CD14-positive monocyte (primary cell): ENCODE data around the gene NIFK. TPM values are rescaled to one million over a fixed set of nuclear protein-coding genes. Genes with fewer than 3 reads are reported as not detected.

Source experiments
- DNase-seq, 3 donors: peaks; one replicate each; pipeline ENCODE4 v3.0.0-alpha.2; 2011 to 2022
- H2AFZ ChIP-seq: 2 replicates; pipeline ENCODE4 v1.6.0; 2012; ENCODE audit warnings: mild to moderate bottlenecking, low read depth, low read length, inconsistent platforms; ENCODE audit not compliant: insufficient read depth, poor library complexity, severe bottlenecking
- H3K27ac ChIP-seq, 2 donors: 1 replicate in 1 of 2; 2 replicates in 1 of 2; pipeline ENCODE4 v1.5.1; 2012 to 2013; ENCODE audit warnings: low read length in 2 of 2, control low read depth in 1 of 2, inconsistent platforms in 1 of 2, low read depth in 1 of 2, mild to moderate bottlenecking in 1 of 2
- H3K27me3 ChIP-seq, 2 donors: one replicate each; pipeline versions ENCODE4 v1.6.0 to v1.6.1; 2011 to 2013; ENCODE audit warnings: low read length in 2 of 2; ENCODE audit not compliant: control insufficient read depth in 2 of 2, insufficient read depth in 2 of 2
- H3K36me3 ChIP-seq, 2 donors: replicated peaks in 1 of 2; 1 replicate in 1 of 2; 2 replicates in 1 of 2; pipeline versions ENCODE4 v1.5.1 to v1.6.1; 2012 to 2013; ENCODE audit warnings: low read length in 2 of 2, control low read depth in 1 of 2, inconsistent platforms in 1 of 2, mild to moderate bottlenecking in 1 of 2; ENCODE audit not compliant: insufficient read depth in 2 of 2, control insufficient read depth in 1 of 2
- H3K4me1 ChIP-seq, 2 donors: 1 replicate in 1 of 2; 2 replicates in 1 of 2; pipeline versions ENCODE4 v1.5.1 to v1.6.1; 2012 to 2013; ENCODE audit warnings: low read length in 2 of 2, control low read depth in 1 of 2, inconsistent platforms in 1 of 2, mild to moderate bottlenecking in 1 of 2, moderate library complexity in 1 of 2; ENCODE audit not compliant: insufficient read depth in 2 of 2, control insufficient read depth in 1 of 2
- H3K4me2 ChIP-seq: replicated peaks from 2 replicates; pipeline ENCODE3; 2012; ENCODE audit warnings: low read length, moderate library complexity, mild to moderate bottlenecking; ENCODE audit not compliant: poor library complexity, severe bottlenecking; ENCODE audit errors: extremely low read depth
- H3K4me3 ChIP-seq, 3 experiments: fragments of 200-600 bp in 1 of 3; sonication (generic) in 1 of 3; replicated peaks in 1 of 3; 1 replicate in 2 of 3; 2 replicates in 1 of 3; pipeline ENCODE4 v1.5.1; 2011 to 2013; ENCODE audit warnings: low read length in 3 of 3, mild to moderate bottlenecking in 3 of 3, control low read depth in 2 of 3, low read depth in 2 of 3, inconsistent platforms in 1 of 3, moderate library complexity in 1 of 3
- H3K79me2 ChIP-seq: 2 replicates; pipeline ENCODE4 v1.6.0; 2012; ENCODE audit warnings: mild to moderate bottlenecking, control low read depth, inconsistent platforms, low read length, moderate library complexity; ENCODE audit not compliant: insufficient read depth
- H3K9ac ChIP-seq: 2 replicates; pipeline ENCODE4 v1.6.0; 2017; ENCODE audit warnings: low read length, mild to moderate bottlenecking; ENCODE audit not compliant: insufficient read depth, poor library complexity, severe bottlenecking
- H3K9me3 ChIP-seq, 2 donors: replicated peaks in 1 of 2; 1 replicate in 1 of 2; 2 replicates in 1 of 2; pipeline versions ENCODE4 v1.5.1 to v1.6.1; 2012 to 2013; ENCODE audit warnings: low read length in 2 of 2, control low read depth in 1 of 2; ENCODE audit not compliant: control insufficient read depth in 1 of 2, insufficient read depth in 1 of 2
- H4K20me1 ChIP-seq: 2 replicates; pipeline ENCODE4 v1.6.0; 2012; ENCODE audit warnings: mild to moderate bottlenecking, low read length, control low read depth, moderate library complexity; ENCODE audit not compliant: insufficient read depth
- H3K27ac Mint-ChIP-seq, 7 donors: one replicate each; pipeline ENCODE4 v1.8.0; 2020; ENCODE audit warnings: mild to moderate bottlenecking in 7 of 7, mixed read lengths in 7 of 7, moderate library complexity in 6 of 7, inconsistent platforms in 2 of 7
- H3K27me3 Mint-ChIP-seq, 3 donors: one replicate each; pipeline ENCODE4 v1.8.0; 2021 to 2022; ENCODE audit warnings: low read depth in 3 of 3, mild to moderate bottlenecking in 3 of 3, mixed read lengths in 3 of 3, moderate library complexity in 3 of 3, inconsistent platforms in 1 of 3
- H3K36me3 Mint-ChIP-seq, 2 donors: one replicate each; pipeline ENCODE4 v1.8.0; 2020; ENCODE audit warnings: mixed read lengths in 2 of 2, inconsistent platforms in 1 of 2, mild to moderate bottlenecking in 1 of 2
- H3K4me1 Mint-ChIP-seq: one replicate; pipeline ENCODE4 v1.8.0; 2020; ENCODE audit warnings: mild to moderate bottlenecking, mixed read lengths
- H3K4me3 Mint-ChIP-seq, 2 donors: one replicate each; pipeline ENCODE4 v1.8.0; 2020; ENCODE audit warnings: mild to moderate bottlenecking in 2 of 2, mixed read lengths in 2 of 2, moderate library complexity in 1 of 2
- H3K9me3 Mint-ChIP-seq, 7 donors: one replicate each; pipeline ENCODE4 v1.8.0; 2020 to 2022; ENCODE audit warnings: mixed read lengths in 7 of 7, mild to moderate bottlenecking in 6 of 7, moderate library complexity in 6 of 7, inconsistent platforms in 2 of 7
- WGBS: methylation state at CpG from one replicate; pipeline ENCODE4 v1.1.5; 2013; ENCODE audit warnings: missing lambda C conversion rate; ENCODE audit not compliant: insufficient coverage; 5-methylcytosine and 5-hydroxymethylcytosine counted together
- intact Hi-C, 2 donors: fragments of 100-400 bp; cut with micrococcal nuclease; formaldehyde crosslinking; loops; one replicate each; pipeline versions ENCODE4 v1.15.0 to v1.15.1; 2023
- polyA plus RNA-seq, 3 donors: library from polyadenylated mRNA; depleted of rRNA in 1 of 3; unstranded in 2 of 3; stranded (reverse) in 1 of 3; fragments of 300-500 nt in 2 of 3; fragments of >200 nt in 1 of 3; fragmentation: Illumina TruSeq in 2 of 3; gene quantifications; 1 replicate in 2 of 3; 2 replicates in 1 of 3; pipeline ENCODE4 v1.2.3, GENCODE V29; 2012 to 2021
- TF ChIP-seq, protein P1 (sequence below): fragments of 200-600 bp; IDR thresholded peaks from one replicate; pipeline ENCODE4 v1.8.0; 2022; ENCODE audit warnings: antibody characterized with exemption, mild to moderate bottlenecking

Gene NIFK
- polyA plus RNA-seq, 3 donors = 6.6 to 32.6 (median 30.6) TPM

- H3K27ac ChIP-seq = no peak overlapping the region
- H3K27me3 ChIP-seq = no peaks in the 10 kb centered on the region
- H2AFZ ChIP-seq = no peak overlapping the region
- H3K9me3 Mint-ChIP-seq = no peaks in the 10 kb centered on the region
- H3K27ac Mint-ChIP-seq = peak overlapping the region in 1 of 7 donors; percentile 33
- H3K9me3 ChIP-seq = no peaks in the 10 kb centered on the region
- DNase-seq = no peak
- H3K4me3 Mint-ChIP-seq = no peak overlapping the region
- no peaks in the 10 kb centered on the region for H3K4me1 ChIP-seq
- H3K79me2 ChIP-seq = peaks cover 5% of the 10 kb centered on the region
- no peak overlapping the region for H3K4me3 ChIP-seq
- 88% methylated on average over 7 of the region's 10 CpGs for WGBS
- intact Hi-C loops = no loop called here
- TF ChIP-seq, protein P1, sequence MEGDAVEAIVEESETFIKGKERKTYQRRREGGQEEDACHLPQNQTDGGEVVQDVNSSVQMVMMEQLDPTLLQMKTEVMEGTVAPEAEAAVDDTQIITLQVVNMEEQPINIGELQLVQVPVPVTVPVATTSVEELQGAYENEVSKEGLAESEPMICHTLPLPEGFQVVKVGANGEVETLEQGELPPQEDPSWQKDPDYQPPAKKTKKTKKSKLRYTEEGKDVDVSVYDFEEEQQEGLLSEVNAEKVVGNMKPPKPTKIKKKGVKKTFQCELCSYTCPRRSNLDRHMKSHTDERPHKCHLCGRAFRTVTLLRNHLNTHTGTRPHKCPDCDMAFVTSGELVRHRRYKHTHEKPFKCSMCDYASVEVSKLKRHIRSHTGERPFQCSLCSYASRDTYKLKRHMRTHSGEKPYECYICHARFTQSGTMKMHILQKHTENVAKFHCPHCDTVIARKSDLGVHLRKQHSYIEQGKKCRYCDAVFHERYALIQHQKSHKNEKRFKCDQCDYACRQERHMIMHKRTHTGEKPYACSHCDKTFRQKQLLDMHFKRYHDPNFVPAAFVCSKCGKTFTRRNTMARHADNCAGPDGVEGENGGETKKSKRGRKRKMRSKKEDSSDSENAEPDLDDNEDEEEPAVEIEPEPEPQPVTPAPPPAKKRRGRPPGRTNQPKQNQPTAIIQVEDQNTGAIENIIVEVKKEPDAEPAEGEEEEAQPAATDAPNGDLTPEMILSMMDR = no peak
- H3K4me1 Mint-ChIP-seq = no peaks in the 10 kb centered on the region
- H3K27me3 Mint-ChIP-seq = no peaks in the 10 kb centered on the region
- peaks cover 82 to 99% of the 10 kb centered on the region in 2 donors for H3K36me3 ChIP-seq
- no peaks in the 10 kb centered on the region for H4K20me1 ChIP-seq
- H3K4me2 ChIP-seq = no peak overlapping the region
- no peak overlapping the region for H3K9ac ChIP-seq
- H3K36me3 Mint-ChIP-seq = peaks cover 86 to 87% of the 10 kb centered on the region in 2 donors
Measured at GRCh38 chr2:121764681-121765228, 28.1 kb upstream of the NIFK start.

- Mint-ChIP-seq H3K36me3 (peaks cover 14 to 28% of the 10 kb centered on the region in 2 donors), H3K4me3 (peak within 1 kb of the TSS; percentile 94 to 95), H3K4me1 (peaks cover 18% of the 10 kb centered on the region), H3K9me3 (no peaks in the 10 kb centered on the region), H3K27me3 (peaks cover 0 to 2% (median 0%) of the 10 kb centered on the region in 3 donors), H3K27ac (peak within 1 kb of the TSS; percentile 90 to 96 (median 93))
- H3K9me3 ChIP-seq = no peaks in the 10 kb centered on the region
- H3K27ac ChIP-seq = peak within 1 kb of the TSS; percentile 88 to 95
- TF ChIP-seq, protein P1 = no peak
- H3K4me1 ChIP-seq = peaks cover 19 to 26% of the 10 kb centered on the region in 2 donors
- DNase-seq = peak; percentile 95 to 99 (median 97)
- peaks cover 15 to 29% of the 10 kb centered on the region in 2 donors for H3K36me3 ChIP-seq
- H3K79me2 ChIP-seq = peaks cover 47% of the 10 kb centered on the region
- H3K27me3 ChIP-seq = no peaks in the 10 kb centered on the region
- no peaks in the 10 kb centered on the region for H4K20me1 ChIP-seq
- peak within 1 kb of the TSS; percentile 98 for H3K4me2 ChIP-seq
- peak within 1 kb of the TSS; percentile 90 for H2AFZ ChIP-seq
- peak within 1 kb of the TSS; percentile 91 for H3K9ac ChIP-seq
- intact Hi-C loops = loop anchor here (1.0 to 5.0 kb wide), 5 partner anchors 19 to 229 kb away; partner anchors contain the start of genes NIFK (in 2 of the 2) and RNU4ATAC (in 1 of the 2)
- H3K4me3 ChIP-seq = peak within 1 kb of the TSS; percentile 88 to 97 (median 97)
- 0% methylated on average over 60 of the region's 67 CpGs for whole genome bisulfite sequencing
Measured at GRCh38 chr2:121755237-121756111, 18.8 kb upstream of the NIFK start, which contains the start of gene TSN. TSN (plus strand) TSS chr2:121755651; CDS start chr2:121755780, 129 bp downstream.
